ENCODE results near the gene FNBP1L.
"Not testable (repeated sequence)": the region's sequence is repeated elsewhere in the genome, so short reads cannot be mapped to it uniquely, and the experiment has no call there.

FNBP1L gene

GRCh38 chr1:93450321-93450720, 2.4 kb downstream of the FNBP1L start:
- no peak overlapping the region for H3K4me3 ChIP-seq (ENCODE audit: low read depth, low read length)
- no peak for TF ChIP-seq CTCF (IDR thresholded peaks at IDR 0.05; ENCODE audit: borderline replicate concordance, insufficient read depth, low read depth, low read length)

GRCh38 chr1:93453911-93454310, 6.0 kb downstream of the FNBP1L start:
- H3K4me3 ChIP-seq (ENCODE audit: low read depth, low read length), result no peak overlapping the region
- no peak for TF ChIP-seq CTCF (IDR thresholded peaks at IDR 0.05; ENCODE audit: borderline replicate concordance, insufficient read depth, low read depth, low read length)

- no peak overlapping the region for H3K4me3 ChIP-seq (ENCODE audit: low read depth, low read length)
- TF ChIP-seq CTCF (IDR thresholded peaks at IDR 0.05; ENCODE audit: borderline replicate concordance, insufficient read depth, low read depth, low read length), result no peak
Measured at GRCh38 chr1:93459126-93459525, 11.2 kb downstream of the FNBP1L start.

- TF ChIP-seq CTCF (IDR thresholded peaks at IDR 0.05; ENCODE audit: borderline replicate concordance, insufficient read depth, low read depth, low read length), result no peak
- H3K4me3 ChIP-seq (ENCODE audit: low read depth, low read length), result no peak overlapping the region
Measured at GRCh38 chr1:93461236-93461635, 13.3 kb downstream of the FNBP1L start.

- TF ChIP-seq CTCF (IDR thresholded peaks at IDR 0.05; ENCODE audit: borderline replicate concordance, insufficient read depth, low read depth, low read length), result no peak
- H3K4me3 ChIP-seq (ENCODE audit: low read depth, low read length), result no peak overlapping the region
Measured at GRCh38 chr1:93463960-93464359, 16.0 kb downstream of the FNBP1L start.

- H3K4me3 ChIP-seq (ENCODE audit: low read depth, low read length), result not testable (repeated sequence)
Measured at GRCh38 chr1:93465371-93466082, 17.6 kb downstream of the FNBP1L start.

- no peak for TF ChIP-seq CTCF (IDR thresholded peaks at IDR 0.05; ENCODE audit: borderline replicate concordance, insufficient read depth, low read depth, low read length)
- H3K4me3 ChIP-seq (ENCODE audit: low read depth, low read length), result no peak overlapping the region
Measured at GRCh38 chr1:93467606-93468005, 19.7 kb downstream of the FNBP1L start.
